PC-3 (cell line): ENCODE results near the gene ADGRL3. TPM values are rescaled to one million over a fixed set of nuclear protein-coding genes. Genes with fewer than 3 reads are reported as not detected.

Experiments used
- ATAC-seq: fragments of 200-7000 bp; cut with Tn5 transposase; 2 replicates; pipeline ENCODE4 v1.9.1; 2020; ENCODE audit warnings: mild to moderate bottlenecking, moderate library complexity
- BruUV-seq: library from RNA; stranded (reverse); fragments of 400-500 nt; replicated peaks from 2 replicates; lab custom pipeline; 2021; lab: Mats Ljungman, UMichigan
- CTCF ChIA-PET: fragments of 300-600 bp; sonication (Branson Sonifier 250); formaldehyde crosslinking; loops from one replicate; lab custom pipeline; 2022; ENCODE audit warnings: antibody characterized with exemption; lab: Charles Lee
- POLR2A ChIA-PET: fragments of 300-600 bp; sonication (Branson Sonifier 250); formaldehyde crosslinking; loops from one replicate; lab custom pipeline; 2022; ENCODE audit warnings: antibody characterized with exemption; ENCODE audit not compliant: unreplicated experiment; lab: Charles Lee
- DNase-seq: peaks from one replicate; pipeline ENCODE4 v3.0.0-alpha.2; 2015
- H2AFZ ChIP-seq: fragments of 300-600 bp; sonication (generic); 2 replicates; pipeline ENCODE4 v1.6.0; 2016; ENCODE audit warnings: antibody characterized with exemption, low read length
- H3F3A ChIP-seq: fragments of 300-600 bp; sonication (generic); one replicate; pipeline ENCODE4 v1.6.0; 2017; ENCODE audit warnings: antibody characterized with exemption, low read length, control low read depth, mild to moderate bottlenecking; ENCODE audit not compliant: unreplicated experiment
- H3K27ac ChIP-seq: fragments of 300-600 bp; sonication (generic); 2 replicates; pipeline ENCODE4 v1.5.1; 2016; ENCODE audit warnings: mild to moderate bottlenecking, low read length
- H3K27me3 ChIP-seq: fragments of 300-600 bp; sonication (generic); 2 replicates; pipeline ENCODE4 v1.6.1; 2016; ENCODE audit warnings: low read length, mixed read lengths
- H3K36me3 ChIP-seq: fragments of 300-600 bp; sonication (generic); 2 replicates; pipeline ENCODE4 v1.6.1; 2016; ENCODE audit warnings: low read depth, mixed run types, low read length, mixed read lengths
- H3K4me1 ChIP-seq: fragments of 300-600 bp; sonication (generic); 2 replicates; pipeline ENCODE4 v1.5.1; 2016; ENCODE audit warnings: low read length; ENCODE audit not compliant: insufficient read depth
- H3K4me2 ChIP-seq: fragments of 300-600 bp; sonication (generic); 2 replicates; pipeline ENCODE4 v1.6.0; 2016; ENCODE audit warnings: low read length
- H3K4me3 ChIP-seq: fragments of 300-600 bp; sonication (generic); 2 replicates; pipeline ENCODE4 v1.5.1; 2016; ENCODE audit warnings: mild to moderate bottlenecking, low read length, mixed read lengths
- H3K79me2 ChIP-seq: fragments of 300-600 bp; sonication (generic); 2 replicates; pipeline ENCODE4 v1.6.1; 2017; ENCODE audit warnings: low read length, mixed read lengths
- H3K9ac ChIP-seq: fragments of 300-600 bp; sonication (generic); 2 replicates; pipeline ENCODE4 v1.6.0; 2016; ENCODE audit warnings: mild to moderate bottlenecking, low read length
- H3K9me2 ChIP-seq: fragments of 300-600 bp; sonication (generic); replicated peaks from 2 replicates; pipeline ENCODE4 v1.6.1; 2016; ENCODE audit warnings: mixed run types, low read length, mixed read lengths
- H3K9me3 ChIP-seq: fragments of 300-600 bp; sonication (generic); 2 replicates; pipeline ENCODE4 v1.6.1; 2016; ENCODE audit warnings: low read length, mixed read lengths
- H4K20me1 ChIP-seq: fragments of 300-600 bp; sonication (generic); 2 replicates; pipeline ENCODE4 v1.6.1; 2016; ENCODE audit warnings: low read length, mixed read lengths
- CTCF ChIP-seq: fragments of 300-600 bp; sonication (generic); conservative IDR thresholded peaks from 2 replicates; pipeline ENCODE4 v1.5.1; 2017; ENCODE audit warnings: antibody characterized with exemption, low read depth, mild to moderate bottlenecking, low read length
- EZH2 ChIP-seq: fragments of 300-600 bp; sonication (generic); IDR thresholded peaks from one replicate; pipeline ENCODE4 v1.6.1; 2017; ENCODE audit warnings: antibody characterized with exemption, mild to moderate bottlenecking, low read length; ENCODE audit not compliant: unreplicated experiment
- EZH2phosphoT487 ChIP-seq: fragments of 300-600 bp; sonication (generic); IDR thresholded peaks from 2 replicates; pipeline ENCODE4 v1.6.1; 2018; ENCODE audit warnings: mild to moderate bottlenecking, antibody characterized with exemption, low read length, borderline replicate concordance
- intact Hi-C: fragments of 100-400 bp; cut with micrococcal nuclease; formaldehyde crosslinking; loops from 2 replicates; pipeline ENCODE4 v1.9.0; 2023
- total RNA-seq: library from RNA; depleted of rRNA; stranded (reverse); fragments of >200 nt; gene quantifications from 2 replicates; pipeline ENCODE4 v1.2.3, GENCODE V29; 2014

The ADGRL3 gene
- total RNA-seq, 1 experiment from 2014 or later = 0.66 TPM

GRCh38 chr4:61336916-61337315, 136.8 kb downstream of the ADGRL3 start:
- DNase-seq (no peak), ATAC-seq (no peak)
- no peaks in the 10 kb centered on the region for H3F3A ChIP-seq
- ChIA-PET POLR2A (no interaction called here), CTCF (no interaction called here)
- intact Hi-C loops = no loop called here
- H3K36me3 ChIP-seq = no peaks in the 10 kb centered on the region
- H3K79me2 ChIP-seq = no peaks in the 10 kb centered on the region
- H3K9me3 ChIP-seq = no peaks in the 10 kb centered on the region
- H3K9ac ChIP-seq = no peak overlapping the region
- no peak overlapping the region for H3K4me2 ChIP-seq
- H3K4me1 ChIP-seq = no peaks in the 10 kb centered on the region
- no peak overlapping the region for H3K4me3 ChIP-seq
- no peaks in the 10 kb centered on the region for H3K27me3 ChIP-seq
- no peak for TF ChIP-seq CTCF
- no peak for TF ChIP-seq EZH2
- no peak for TF ChIP-seq EZH2phosphoT487
- no peaks in the 10 kb centered on the region for H4K20me1 ChIP-seq
- BruUV-seq = no TSS peak
- H3K27ac ChIP-seq = no peak overlapping the region
- H2AFZ ChIP-seq = no peak overlapping the region
- H3K9me2 ChIP-seq = no peaks in the 10 kb centered on the region

- no peak overlapping the region for H3K9ac ChIP-seq
- no peaks in the 10 kb centered on the region for H3K9me3 ChIP-seq
- no peaks in the 10 kb centered on the region for H3K4me1 ChIP-seq
- H3K9me2 ChIP-seq = no peaks in the 10 kb centered on the region
- no peaks in the 10 kb centered on the region for H4K20me1 ChIP-seq
- BruUV-seq = no TSS peak
- H3K79me2 ChIP-seq = no peaks in the 10 kb centered on the region
- H3K4me3 ChIP-seq = no peak overlapping the region
- POLR2A ChIA-PET = no interaction called here
- no peaks in the 10 kb centered on the region for H3K36me3 ChIP-seq
- H3K27ac ChIP-seq = no peak overlapping the region
- ATAC-seq (no peak), DNase-seq (no peak)
- H3K4me2 ChIP-seq = no peak overlapping the region
- no peak overlapping the region for H2AFZ ChIP-seq
- H3F3A ChIP-seq = no peaks in the 10 kb centered on the region
- CTCF ChIA-PET = no interaction called here
- TF ChIP-seq CTCF (no peak), EZH2phosphoT487 (no peak), EZH2 (no peak)
- intact Hi-C loops = no loop called here
- no peaks in the 10 kb centered on the region for H3K27me3 ChIP-seq
These were observed 141.9 kb downstream of the ADGRL3 start for GRCh38 chr4:61342061-61342460.

DNA sequence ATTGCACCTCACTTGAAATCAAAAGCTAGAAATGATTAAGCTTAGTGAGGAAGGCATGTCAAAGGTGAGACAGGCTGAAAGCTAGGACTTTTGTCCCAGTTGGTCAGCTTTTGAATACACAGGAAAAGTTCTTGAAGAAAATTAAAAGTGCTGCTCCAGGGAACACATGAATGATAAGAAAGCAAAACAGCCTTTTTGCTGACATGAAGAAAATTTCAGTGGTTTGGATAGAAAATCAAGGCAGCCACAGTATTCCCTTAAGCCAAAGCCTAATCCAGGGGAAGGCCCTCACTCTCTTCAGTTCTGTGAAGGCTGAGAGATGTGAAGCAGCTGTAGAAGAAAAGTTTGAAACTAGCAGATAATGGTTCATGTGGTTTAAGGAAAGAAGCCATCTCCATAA, 150.8 kb downstream of the ADGRL3 start:
- no peaks in the 10 kb centered on the region for H3F3A ChIP-seq
- no peak overlapping the region for H2AFZ ChIP-seq
- no peak for TF ChIP-seq EZH2
- TF ChIP-seq EZH2phosphoT487 = no peak
- TF ChIP-seq CTCF = no peak
- no peaks in the 10 kb centered on the region for H4K20me1 ChIP-seq
- BruUV-seq = no TSS peak
- H3K4me2 ChIP-seq = no peak overlapping the region
- H3K9me3 ChIP-seq = no peaks in the 10 kb centered on the region
- ChIA-PET POLR2A (no interaction called here), CTCF (no interaction called here)
- H3K9ac ChIP-seq = no peak overlapping the region
- H3K27ac ChIP-seq = no peak overlapping the region
- ATAC-seq (no peak), DNase-seq (no peak)
- intact Hi-C loops = no loop called here
- H3K36me3 ChIP-seq = no peaks in the 10 kb centered on the region
- H3K9me2 ChIP-seq = no peaks in the 10 kb centered on the region
- H3K27me3 ChIP-seq = no peaks in the 10 kb centered on the region
- no peak overlapping the region for H3K4me3 ChIP-seq
- no peaks in the 10 kb centered on the region for H3K4me1 ChIP-seq
- H3K79me2 ChIP-seq = no peaks in the 10 kb centered on the region
